Measurements from ENCODE around the gene SMPX.

SMPX gene

GRCh38 chrX:21656587-21657317, 101.2 kb downstream of the SMPX start:
- DNase-seq, result no peak

Data from hippocampal formation (tissue), 2 donors.